ENCODE results near the gene NRG3.

DNA sequence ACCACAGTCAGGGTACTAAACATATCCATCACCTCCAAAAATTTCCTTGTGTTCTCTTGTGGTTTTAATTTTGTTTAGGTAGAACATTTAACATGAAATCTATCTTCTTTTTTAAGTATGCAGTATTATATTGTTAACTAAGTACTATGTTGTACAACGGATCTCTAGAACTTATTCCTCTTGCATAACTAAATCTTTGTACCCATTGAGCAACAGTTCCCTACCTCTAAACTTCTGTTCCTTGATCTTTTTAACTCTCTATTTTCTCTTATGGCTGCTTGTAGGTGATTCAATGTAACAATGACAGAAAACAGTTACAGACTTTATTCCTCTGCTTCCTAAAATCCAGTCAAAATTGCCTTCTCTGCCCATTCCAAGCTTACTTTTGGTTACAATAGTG lies 9.9 kb downstream of the NRG3 start:
- TF ChIP-seq ZNF274 (IDR thresholded peaks at IDR 0.05; ENCODE audit: low read depth, low read length) (no peak), YY1 (IDR thresholded peaks at IDR 0.05; ENCODE audit: insufficient read depth, insufficient read length) (no peak), SUZ12 (IDR thresholded peaks at IDR 0.05; ENCODE audit: extremely low read depth, insufficient read depth, insufficient read length) (no peak)

All from NT2/D1 (cell line).